SH-SY5Y (cell line): ENCODE results near the gene USP27X.

Experiments used
- GATA2 ChIP-seq: IDR thresholded peaks from 2 replicates; pipeline ENCODE4 v1.6.1; 2011; ENCODE audit warnings: mild to moderate bottlenecking, low read depth, low read length
- GATA3 ChIP-seq: IDR thresholded peaks from 2 replicates; pipeline ENCODE4 v1.6.1; 2011; ENCODE audit warnings: low read depth, mild to moderate bottlenecking, low read length, moderate library complexity

GRCh38 chrX:49868739-49869138 lies 10.5 kb upstream of the USP27X start:
- TF ChIP-seq GATA2 (no peak), GATA3 (no peak)
